HFFc6 (cell line): ENCODE measurements around the gene TXLNG. TPM values are rescaled to one million over a fixed set of nuclear protein-coding genes. Genes with fewer than 3 reads are reported as not detected.

Experiments
- DNase-seq: peaks from one replicate; pipeline ENCODE4 v3.0.0-alpha.2; 2018
- H3K27ac Mint-ChIP-seq: 2 replicates; pipeline ENCODE4 v1.8.0; 2020; ENCODE audit warnings: mild to moderate bottlenecking, mixed read lengths
- H3K27me3 Mint-ChIP-seq: 2 replicates; pipeline ENCODE4 v1.8.0; 2021; ENCODE audit warnings: mild to moderate bottlenecking, moderate library complexity, mixed read lengths; ENCODE audit not compliant: insufficient read depth
- H3K36me3 Mint-ChIP-seq: 2 replicates; pipeline ENCODE4 v1.8.0; 2021; ENCODE audit warnings: low read depth, mixed read lengths
- H3K4me1 Mint-ChIP-seq: 2 replicates; pipeline ENCODE4 v1.8.0; 2020; ENCODE audit warnings: low read depth, mixed read lengths
- H3K4me3 Mint-ChIP-seq: 2 replicates; pipeline ENCODE4 v1.8.0; 2020; ENCODE audit warnings: mild to moderate bottlenecking, moderate library complexity, mixed read lengths
- H3K9me3 Mint-ChIP-seq: 2 replicates; pipeline ENCODE4 v1.8.0; 2020; ENCODE audit warnings: mild to moderate bottlenecking, mixed read lengths
- long read RNA-seq: library from polyadenylated mRNA; unstranded; transcript quantifications from one replicate; pipeline ENCODE4 v2.0.0, GENCODE V29; 2019
- total RNA-seq, 6 experiments: library from RNA; stranded (reverse); fragmentation: NEBNext Ultra II Directional; extraction: Animal tissue kit (Norgen Biotek cat#: 25700); gene quantifications; 2 replicates in 1 of 6; 3 replicates in 5 of 6; pipeline ENCODE4 v1.2.3, GENCODE V29; 2021
- TF ChIP-seq, protein P1 (sequence below): fragments of 200-600 bp; sonication (generic); IDR thresholded peaks from 2 replicates; pipeline ENCODE4 v1.5.0; 2021; ENCODE audit warnings: antibody characterized with exemption, mild to moderate bottlenecking

TXLNG gene
- total RNA-seq, result 1 to 10 TPM; 6.8 to 7.8 (median 7.1) TPM
- long read RNA-seq, full-length matches to known transcripts, result 1 of 14 reads
- long read RNA-seq, partial matches to known transcripts, result 8 of 14 reads
- long read RNA-seq, other reads (novel, unspliced or antisense), result 5 of 14 reads

DNA sequence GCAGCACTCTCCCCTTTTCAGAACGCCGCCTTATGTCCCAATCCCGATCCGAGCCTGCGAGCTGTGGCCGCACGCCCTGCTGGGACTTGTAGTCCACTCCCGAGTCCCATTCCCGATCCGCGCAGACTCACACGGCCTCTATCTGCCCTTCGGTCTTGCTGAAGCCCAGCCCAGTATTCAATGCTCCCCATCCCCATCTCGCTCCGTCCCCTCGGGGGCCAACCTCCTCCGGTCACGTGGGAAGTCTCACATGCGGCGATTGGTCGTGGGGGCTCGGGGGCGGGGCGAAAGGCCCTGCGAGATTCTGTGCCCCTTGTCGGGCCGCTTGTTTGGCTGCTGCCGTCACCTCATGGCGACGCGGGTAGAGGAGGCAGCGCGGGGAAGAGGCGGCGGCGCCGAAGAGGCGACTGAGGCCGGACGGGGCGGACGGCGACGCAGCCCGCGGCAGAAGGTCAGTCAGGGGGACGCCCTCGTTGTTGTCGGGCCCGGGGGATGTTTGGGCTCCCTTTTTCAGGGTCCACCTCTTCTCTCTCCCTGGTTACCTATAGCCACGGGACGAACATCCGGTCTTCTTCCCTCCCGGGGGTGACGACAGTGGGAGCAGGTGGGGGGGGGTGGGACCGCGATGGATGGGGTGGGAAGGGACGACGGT, at the start of gene TXLNG:
Gene TXLNG (plus strand): TSS at position 328 of the 652 bp plus-strand sequence. CDS start 22 bp downstream, at position 350.
- H3K27me3 Mint-ChIP-seq, result no peaks in the 10 kb centered on the region
- DNase-seq, result peak; percentile 97
- TF ChIP-seq, protein P1, sequence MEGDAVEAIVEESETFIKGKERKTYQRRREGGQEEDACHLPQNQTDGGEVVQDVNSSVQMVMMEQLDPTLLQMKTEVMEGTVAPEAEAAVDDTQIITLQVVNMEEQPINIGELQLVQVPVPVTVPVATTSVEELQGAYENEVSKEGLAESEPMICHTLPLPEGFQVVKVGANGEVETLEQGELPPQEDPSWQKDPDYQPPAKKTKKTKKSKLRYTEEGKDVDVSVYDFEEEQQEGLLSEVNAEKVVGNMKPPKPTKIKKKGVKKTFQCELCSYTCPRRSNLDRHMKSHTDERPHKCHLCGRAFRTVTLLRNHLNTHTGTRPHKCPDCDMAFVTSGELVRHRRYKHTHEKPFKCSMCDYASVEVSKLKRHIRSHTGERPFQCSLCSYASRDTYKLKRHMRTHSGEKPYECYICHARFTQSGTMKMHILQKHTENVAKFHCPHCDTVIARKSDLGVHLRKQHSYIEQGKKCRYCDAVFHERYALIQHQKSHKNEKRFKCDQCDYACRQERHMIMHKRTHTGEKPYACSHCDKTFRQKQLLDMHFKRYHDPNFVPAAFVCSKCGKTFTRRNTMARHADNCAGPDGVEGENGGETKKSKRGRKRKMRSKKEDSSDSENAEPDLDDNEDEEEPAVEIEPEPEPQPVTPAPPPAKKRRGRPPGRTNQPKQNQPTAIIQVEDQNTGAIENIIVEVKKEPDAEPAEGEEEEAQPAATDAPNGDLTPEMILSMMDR, result no peak
- H3K27ac Mint-ChIP-seq, result peak within 1 kb of the TSS; percentile 73
- no peaks in the 10 kb centered on the region for H3K9me3 Mint-ChIP-seq
- H3K4me1 Mint-ChIP-seq, result peaks cover 10% of the 10 kb centered on the region
- H3K4me3 Mint-ChIP-seq, result peak within 1 kb of the TSS; percentile 95
- no peaks in the 10 kb centered on the region for H3K36me3 Mint-ChIP-seq

DNA sequence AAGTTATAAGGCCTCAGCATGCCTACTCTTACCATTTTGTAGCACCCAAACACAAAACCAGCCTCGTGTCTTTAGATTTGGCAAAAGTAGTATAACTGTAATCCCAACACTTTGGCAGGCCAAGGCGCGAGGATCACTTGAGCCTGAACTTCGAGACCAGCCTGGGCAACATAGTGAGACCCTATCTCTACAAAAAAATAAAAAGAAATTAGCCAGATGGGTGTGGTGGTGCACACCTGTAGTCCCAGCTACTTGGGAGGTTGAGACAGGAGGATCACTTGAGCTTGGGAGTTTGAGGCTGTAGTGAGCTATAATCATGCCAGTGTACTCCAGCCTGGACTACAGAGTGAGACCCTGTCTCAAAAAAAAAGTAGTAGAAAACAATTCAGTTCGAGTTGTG, 49.2 kb upstream of the TXLNG start:
- H3K27ac Mint-ChIP-seq, result no peak overlapping the region
- no peaks in the 10 kb centered on the region; the same call in 1 of the 2 replicates for H3K4me1 Mint-ChIP-seq
- TF ChIP-seq, protein P1, result no peak
- H3K9me3 Mint-ChIP-seq, result no peaks in the 10 kb centered on the region
- no peaks in the 10 kb centered on the region for H3K27me3 Mint-ChIP-seq
- no peak overlapping the region for H3K4me3 Mint-ChIP-seq
- H3K36me3 Mint-ChIP-seq, result no peaks in the 10 kb centered on the region
- no peak for DNase-seq

DNA sequence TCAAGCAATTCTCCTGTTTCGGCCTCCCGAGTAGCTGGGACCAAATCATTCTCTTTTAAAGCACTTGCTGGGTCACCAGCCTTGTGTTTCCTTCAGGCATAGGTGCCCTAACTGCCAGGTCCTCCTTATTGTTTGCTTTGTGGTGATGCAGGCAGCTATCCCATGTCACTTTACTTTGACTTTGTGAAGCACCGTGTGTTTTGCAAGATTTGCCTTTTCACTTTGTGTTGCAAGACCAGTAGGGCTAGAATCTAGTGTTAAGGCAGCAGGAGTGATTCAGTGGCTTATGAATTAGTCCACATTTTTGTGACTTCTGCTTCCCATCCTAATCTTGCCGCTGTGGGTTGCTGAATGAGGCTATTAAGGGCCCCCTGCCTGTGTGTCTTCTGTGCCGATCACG, 46.7 kb upstream of the TXLNG start:
- TF ChIP-seq, protein P1, result no peak
- no peak for DNase-seq
- H3K4me1 Mint-ChIP-seq, result peaks cover 12% of the 10 kb centered on the region
- H3K27me3 Mint-ChIP-seq, result no peaks in the 10 kb centered on the region
- H3K9me3 Mint-ChIP-seq, result no peaks in the 10 kb centered on the region
- H3K4me3 Mint-ChIP-seq, result no peak overlapping the region
- H3K36me3 Mint-ChIP-seq, result no peaks in the 10 kb centered on the region
- no peak overlapping the region for H3K27ac Mint-ChIP-seq

DNA sequence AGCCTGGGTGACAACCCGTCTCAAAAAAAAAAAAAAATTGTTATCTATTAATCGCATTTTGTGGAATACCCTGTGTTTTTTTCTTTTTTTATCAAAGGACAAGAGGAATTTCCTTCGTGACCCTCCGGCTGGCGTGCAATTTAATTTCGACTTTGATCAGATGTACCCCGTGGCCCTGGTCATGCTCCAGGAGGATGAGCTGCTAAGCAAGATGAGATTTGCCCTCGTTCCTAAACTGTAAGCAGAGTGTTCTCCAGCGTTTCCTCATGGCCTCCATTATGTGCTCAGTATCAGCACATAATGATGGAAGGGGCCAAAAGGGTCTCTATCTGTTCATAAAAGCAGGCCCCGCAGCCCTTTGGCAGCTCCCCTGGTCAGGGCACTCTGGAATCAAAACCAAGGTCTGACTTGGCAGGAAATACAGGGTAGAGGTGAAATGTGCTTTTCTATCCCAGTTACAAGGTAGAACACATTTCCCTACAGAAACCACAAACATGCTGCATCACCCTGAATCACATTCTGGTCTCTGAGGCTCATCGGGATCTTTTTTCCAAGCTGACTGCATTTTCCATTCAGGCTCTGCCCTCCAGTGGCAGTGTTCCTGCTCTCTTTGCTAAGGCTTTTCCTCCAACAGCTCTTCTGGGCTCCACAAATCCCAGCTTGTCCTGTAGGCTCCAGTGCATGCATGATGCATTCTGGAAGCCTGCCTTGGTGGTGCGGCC, 42.5 kb upstream of the TXLNG start:
- H3K27me3 Mint-ChIP-seq, result no peaks in the 10 kb centered on the region
- H3K4me1 Mint-ChIP-seq, result peaks cover 12% of the 10 kb centered on the region
- H3K36me3 Mint-ChIP-seq, result no peaks in the 10 kb centered on the region
- H3K4me3 Mint-ChIP-seq, result no peak overlapping the region
- H3K9me3 Mint-ChIP-seq, result no peaks in the 10 kb centered on the region
- H3K27ac Mint-ChIP-seq, result peak overlapping the region; percentile 90
- TF ChIP-seq, protein P1, result peak; percentile 56
- peak; percentile 80 for DNase-seq

DNA sequence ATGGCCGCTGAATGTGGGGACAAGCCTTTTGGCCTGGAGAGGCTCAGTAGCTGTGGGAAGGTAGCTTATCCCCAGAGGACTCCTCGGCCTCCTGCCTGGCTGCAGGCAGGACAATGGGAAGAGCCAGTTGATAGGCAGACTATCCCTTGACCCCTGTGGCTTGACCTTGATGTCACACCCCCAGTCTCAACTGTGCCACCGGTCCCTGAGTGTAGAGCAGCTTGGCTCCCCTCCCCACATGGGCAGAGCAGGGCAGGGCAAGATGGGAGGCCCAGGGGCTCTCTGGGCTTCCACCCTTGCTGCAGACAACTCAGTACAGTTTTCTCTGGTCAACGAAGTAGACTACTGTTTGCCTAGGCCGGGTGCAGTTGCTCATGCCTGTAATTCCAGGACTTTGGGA, 41.2 kb upstream of the TXLNG start:
- no peak for DNase-seq
- H3K4me1 Mint-ChIP-seq, result peaks cover 12% of the 10 kb centered on the region
- H3K4me3 Mint-ChIP-seq, result no peak overlapping the region
- no peaks in the 10 kb centered on the region for H3K9me3 Mint-ChIP-seq
- H3K27me3 Mint-ChIP-seq, result no peaks in the 10 kb centered on the region
- TF ChIP-seq, protein P1, result no peak
- H3K27ac Mint-ChIP-seq, result no peak overlapping the region
- H3K36me3 Mint-ChIP-seq, result no peaks in the 10 kb centered on the region
